GM12892 (cell line): Measurements from ENCODE around the gene ITGA8.

Experiments used
- POLR2AphosphoS5 ChIP-seq: IDR thresholded peaks from 2 replicates; pipeline ENCODE4 v1.6.1; 2011; ENCODE audit warnings: low read depth, low read length, control low read depth
- TAF1 ChIP-seq: IDR thresholded peaks from 2 replicates; pipeline ENCODE4 v1.6.1; 2011; ENCODE audit warnings: low read depth, mild to moderate bottlenecking, control low read depth, low read length, borderline replicate concordance

DNA sequence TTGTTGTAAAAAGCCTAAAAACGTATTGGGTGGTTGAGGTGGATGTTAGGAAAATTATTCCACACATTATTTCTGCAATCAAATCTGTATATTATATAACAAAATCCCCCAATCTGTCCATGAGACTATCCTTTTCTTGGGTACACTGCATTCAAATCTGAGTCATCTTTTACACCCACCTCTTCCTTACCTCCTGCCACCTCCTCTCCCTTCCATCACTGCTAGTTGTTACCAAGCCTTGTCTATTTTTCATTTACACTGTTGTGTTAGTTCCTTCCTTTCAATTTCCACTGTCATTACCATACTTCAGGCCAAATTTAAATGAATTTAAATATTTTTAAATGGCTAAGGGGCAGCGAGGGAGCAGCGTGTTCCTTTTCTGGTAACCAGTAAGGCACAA is 83.3 kb downstream of the ITGA8 start:
- TF ChIP-seq POLR2AphosphoS5: no peak
- no peak for TF ChIP-seq TAF1
